Trophoblast cell (in vitro differentiated cells and primary cell): ENCODE measurements around the gene ZKSCAN3.
A peak's percentile ranks its signal among the peaks of the same experiment; 100 is the strongest.

Experiments
- DNase-seq, 2 donors: peaks; one replicate each; pipeline ENCODE4 v3.0.0-alpha.2; 2016
- H2AFZ ChIP-seq: 2 replicates; pipeline ENCODE4 v1.6.1; 2013; ENCODE audit warnings: low read length, moderate library complexity, mild to moderate bottlenecking; ENCODE audit not compliant: insufficient read depth, poor library complexity
- H2AK5ac ChIP-seq: 2 replicates; pipeline ENCODE4 v1.6.1; 2013; ENCODE audit warnings: mild to moderate bottlenecking, low read length
- H2BK120ac ChIP-seq: 2 replicates; pipeline ENCODE4 v1.6.1; 2013; ENCODE audit warnings: low read length, mild to moderate bottlenecking, moderate library complexity; ENCODE audit not compliant: insufficient read depth, poor library complexity
- H2BK12ac ChIP-seq: 2 replicates; pipeline ENCODE4 v1.6.1; 2013; ENCODE audit warnings: mild to moderate bottlenecking, low read length, moderate library complexity
- H2BK5ac ChIP-seq: 2 replicates; pipeline ENCODE4 v1.6.1; 2013; ENCODE audit warnings: low read length, low read depth, moderate library complexity, mild to moderate bottlenecking; ENCODE audit not compliant: poor library complexity
- H3K14ac ChIP-seq: 2 replicates; pipeline ENCODE4 v1.6.1; 2013; ENCODE audit warnings: mild to moderate bottlenecking, low read length
- H3K18ac ChIP-seq: 2 replicates; pipeline ENCODE4 v1.6.1; 2013; ENCODE audit warnings: mild to moderate bottlenecking, low read length
- H3K23ac ChIP-seq: 2 replicates; pipeline ENCODE4 v1.6.1; 2013; ENCODE audit warnings: low read length
- H3K27ac ChIP-seq: 2 replicates; pipeline ENCODE4 v1.5.1; 2013; ENCODE audit warnings: low read depth, mild to moderate bottlenecking, inconsistent platforms, low read length, moderate library complexity
- H3K27me3 ChIP-seq: 2 replicates; pipeline ENCODE4 v1.6.1; 2013; ENCODE audit warnings: inconsistent platforms, mild to moderate bottlenecking, low read length, moderate library complexity; ENCODE audit not compliant: insufficient read depth
- H3K36me3 ChIP-seq, 2 experiments: 1 replicate in 1 of 2; 2 replicates in 1 of 2; pipeline ENCODE4 v1.6.1; 2013; ENCODE audit warnings: low read length in 2 of 2, mild to moderate bottlenecking in 2 of 2, moderate library complexity in 1 of 2; ENCODE audit not compliant: insufficient read depth in 2 of 2, control insufficient read depth in 1 of 2
- H3K4ac ChIP-seq: 2 replicates; pipeline ENCODE4 v1.6.1; 2013; ENCODE audit warnings: low read depth, mild to moderate bottlenecking, low read length, moderate library complexity
- H3K4me1 ChIP-seq, 2 experiments: 1 replicate in 1 of 2; 2 replicates in 1 of 2; pipeline ENCODE4 v1.6.1; 2013; ENCODE audit warnings: low read length in 2 of 2, mild to moderate bottlenecking in 2 of 2, moderate library complexity in 1 of 2; ENCODE audit not compliant: insufficient read depth in 2 of 2, control insufficient read depth in 1 of 2
- H3K4me2 ChIP-seq: 2 replicates; pipeline ENCODE4 v1.6.1; 2013; ENCODE audit warnings: inconsistent platforms, mild to moderate bottlenecking, low read length, moderate library complexity
- H3K4me3 ChIP-seq: 2 replicates; pipeline ENCODE4 v1.5.1; 2013; ENCODE audit warnings: mild to moderate bottlenecking, low read depth, low read length, inconsistent platforms
- H3K79me1 ChIP-seq: one replicate; pipeline ENCODE4 v1.6.1; 2013; ENCODE audit warnings: low read length
- H3K79me2 ChIP-seq: 2 replicates; pipeline ENCODE4 v1.6.1; 2013; ENCODE audit warnings: low read length, mild to moderate bottlenecking; ENCODE audit not compliant: control insufficient read depth, insufficient read depth, poor library complexity
- H3K9ac ChIP-seq: 2 replicates; pipeline ENCODE4 v1.6.1; 2013; ENCODE audit warnings: mild to moderate bottlenecking, low read length
- H3K9me3 ChIP-seq: 2 replicates; pipeline ENCODE4 v1.6.1; 2013; ENCODE audit warnings: low read depth, mild to moderate bottlenecking, control low read depth, inconsistent platforms, low read length; ENCODE audit not compliant: insufficient read depth
- H4K12ac ChIP-seq: 2 replicates; pipeline ENCODE4 v1.6.1; 2013; ENCODE audit warnings: low read depth, mild to moderate bottlenecking, low read length, moderate library complexity
- H4K8ac ChIP-seq: 2 replicates; pipeline ENCODE4 v1.6.1; 2013; ENCODE audit warnings: low read depth, mild to moderate bottlenecking, low read length, moderate library complexity
- H4K91ac ChIP-seq: one replicate; pipeline ENCODE4 v1.6.1; 2013; ENCODE audit warnings: low read depth, mild to moderate bottlenecking, low read length, moderate library complexity
- WGBS: extraction: QIAGEN DNeasy Blood & Tissue Kit; methylation state at CpG from one replicate; pipeline ENCODE4 v1.1.7; 2013; ENCODE audit warnings: missing lambda C conversion rate; ENCODE audit not compliant: insufficient read length, insufficient coverage; ENCODE audit errors: extremely low coverage; 5-methylcytosine and 5-hydroxymethylcytosine counted together

The ZKSCAN3 gene

GRCh38 chr6:28351493-28351925, 1.8 kb downstream of the ZKSCAN3 start:
- Histone ChIP-seq H3K4me3 (no peak overlapping the region), H2AK5ac (no peak overlapping the region), H3K4me1 (peaks cover 0 to 6% of the 10 kb centered on the region in 2 experiments), H3K4ac (no peak overlapping the region), H3K4me2 (no peak overlapping the region), H4K91ac (no peak overlapping the region), H4K8ac (no peak overlapping the region), H4K12ac (no peak overlapping the region), H3K79me2 (peaks cover 4% of the 10 kb centered on the region), H3K14ac (no peak overlapping the region), H3K27ac (no peak overlapping the region), H3K18ac (no peak overlapping the region), H2BK5ac (no peak overlapping the region), H2BK120ac (no peak overlapping the region), H3K79me1 (peaks cover 5% of the 10 kb centered on the region), H3K9ac (no peak overlapping the region), H3K27me3 (no peaks in the 10 kb centered on the region), H3K23ac (no peak overlapping the region), H2BK12ac (no peak overlapping the region), H2AFZ (no peak overlapping the region), H3K36me3 (peaks cover 0 to 5% of the 10 kb centered on the region in 2 experiments), H3K9me3 (peaks cover 3% of the 10 kb centered on the region)
- DNase-seq, result no peak
- 83% methylated on average over 1 of the region's 2 CpGs for WGBS

DNA sequence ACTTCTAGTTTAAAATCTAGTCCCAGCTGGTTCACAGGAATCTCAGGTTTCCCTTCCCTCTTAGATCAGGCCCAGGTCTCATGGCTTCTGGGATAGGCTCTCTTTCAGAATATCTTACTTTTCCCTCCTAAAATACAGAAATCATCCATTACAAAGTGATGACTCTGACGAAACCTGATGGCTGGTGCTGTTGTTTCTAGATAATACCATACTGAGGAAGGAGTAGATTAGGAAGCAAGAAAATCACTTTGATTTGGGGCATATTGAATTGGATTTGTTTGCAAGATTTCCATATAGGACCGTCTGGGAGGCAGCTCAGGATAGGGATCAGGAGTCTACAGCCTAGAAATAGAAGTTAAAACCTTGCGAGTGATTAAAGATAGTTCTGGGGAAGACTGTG, 3.6 kb downstream of the ZKSCAN3 start:
- peaks cover 6% of the 10 kb centered on the region for H3K9me3 ChIP-seq
- H3K79me2 ChIP-seq, result peaks cover 4% of the 10 kb centered on the region
- no peak overlapping the region for H4K12ac ChIP-seq
- H2AK5ac ChIP-seq, result no peak overlapping the region
- no peak overlapping the region for H3K4me2 ChIP-seq
- H3K4me1 ChIP-seq, result peaks cover 0 to 6% of the 10 kb centered on the region in 2 experiments
- H3K4ac ChIP-seq, result no peak overlapping the region
- peaks cover 0 to 7% of the 10 kb centered on the region in 2 experiments for H3K36me3 ChIP-seq
- H3K79me1 ChIP-seq, result peaks cover 5% of the 10 kb centered on the region
- no peak overlapping the region for H2BK5ac ChIP-seq
- no peak for DNase-seq
- H3K14ac ChIP-seq, result no peak overlapping the region
- H4K8ac ChIP-seq, result no peak overlapping the region
- H3K23ac ChIP-seq, result no peak overlapping the region
- H3K9ac ChIP-seq, result no peak overlapping the region
- no peak overlapping the region for H3K27ac ChIP-seq
- H3K4me3 ChIP-seq, result no peak overlapping the region
- no CpG with 5 or more reads among the region's 3 CpGs for WGBS
- H2BK12ac ChIP-seq, result no peak overlapping the region
- no peak overlapping the region for H2AFZ ChIP-seq
- no peak overlapping the region for H2BK120ac ChIP-seq
- H3K27me3 ChIP-seq, result no peaks in the 10 kb centered on the region
- H3K18ac ChIP-seq, result no peak overlapping the region
- H4K91ac ChIP-seq, result no peak overlapping the region

DNA sequence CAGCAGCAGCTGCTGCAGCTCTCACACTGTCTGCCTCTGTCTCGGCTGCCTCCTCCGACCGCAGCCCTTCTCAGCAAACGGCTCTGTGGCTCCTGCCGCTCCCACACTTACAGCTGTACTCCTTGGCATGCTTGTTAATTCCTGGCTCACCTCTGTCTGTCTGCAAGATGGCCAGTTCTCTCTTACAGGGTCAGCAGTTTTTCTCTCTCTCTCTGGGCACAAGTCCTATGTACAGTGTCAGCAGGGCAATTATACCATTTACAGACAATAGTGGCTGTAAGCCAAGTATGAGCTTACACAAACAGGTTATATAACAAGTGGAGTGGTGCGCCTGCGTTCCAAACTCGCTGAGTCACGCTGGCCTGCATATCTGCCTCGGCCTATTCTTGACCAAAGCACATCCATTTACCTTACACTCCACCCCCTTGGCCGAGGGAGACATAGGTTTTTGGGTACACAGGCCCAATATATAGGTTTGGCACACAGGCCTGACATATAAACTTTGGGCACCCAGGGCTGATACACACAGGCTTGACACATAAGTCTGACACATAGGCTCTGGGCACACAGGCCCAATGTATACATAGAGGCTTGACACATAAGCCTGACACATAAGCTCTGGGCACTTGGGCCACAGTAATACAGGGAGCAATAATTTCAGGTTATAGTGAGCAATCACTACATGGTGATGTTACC, 4.4 kb downstream of the ZKSCAN3 start:
- Histone ChIP-seq H2BK120ac (no peak overlapping the region), H2BK12ac (no peak overlapping the region), H2AK5ac (no peak overlapping the region), H3K9me3 (peaks cover 6% of the 10 kb centered on the region), H4K8ac (no peak overlapping the region), H3K9ac (no peak overlapping the region), H3K4ac (no peak overlapping the region), H2BK5ac (no peak overlapping the region), H3K4me3 (no peak overlapping the region), H4K91ac (no peak overlapping the region), H3K4me2 (no peak overlapping the region), H3K23ac (no peak overlapping the region), H2AFZ (no peak overlapping the region), H3K79me2 (peaks cover 4% of the 10 kb centered on the region), H3K27ac (no peak overlapping the region), H3K36me3 (peaks cover 0 to 7% of the 10 kb centered on the region in 2 experiments), H3K27me3 (no peaks in the 10 kb centered on the region), H3K4me1 (peaks cover 0 to 6% of the 10 kb centered on the region in 2 experiments), H3K18ac (no peak overlapping the region), H3K79me1 (peaks cover 5% of the 10 kb centered on the region), H4K12ac (no peak overlapping the region), H3K14ac (no peak overlapping the region)
- WGBS, result no CpG with 5 or more reads among the region's 11 CpGs
- DNase-seq, result peak; percentile 27 to 69

DNA sequence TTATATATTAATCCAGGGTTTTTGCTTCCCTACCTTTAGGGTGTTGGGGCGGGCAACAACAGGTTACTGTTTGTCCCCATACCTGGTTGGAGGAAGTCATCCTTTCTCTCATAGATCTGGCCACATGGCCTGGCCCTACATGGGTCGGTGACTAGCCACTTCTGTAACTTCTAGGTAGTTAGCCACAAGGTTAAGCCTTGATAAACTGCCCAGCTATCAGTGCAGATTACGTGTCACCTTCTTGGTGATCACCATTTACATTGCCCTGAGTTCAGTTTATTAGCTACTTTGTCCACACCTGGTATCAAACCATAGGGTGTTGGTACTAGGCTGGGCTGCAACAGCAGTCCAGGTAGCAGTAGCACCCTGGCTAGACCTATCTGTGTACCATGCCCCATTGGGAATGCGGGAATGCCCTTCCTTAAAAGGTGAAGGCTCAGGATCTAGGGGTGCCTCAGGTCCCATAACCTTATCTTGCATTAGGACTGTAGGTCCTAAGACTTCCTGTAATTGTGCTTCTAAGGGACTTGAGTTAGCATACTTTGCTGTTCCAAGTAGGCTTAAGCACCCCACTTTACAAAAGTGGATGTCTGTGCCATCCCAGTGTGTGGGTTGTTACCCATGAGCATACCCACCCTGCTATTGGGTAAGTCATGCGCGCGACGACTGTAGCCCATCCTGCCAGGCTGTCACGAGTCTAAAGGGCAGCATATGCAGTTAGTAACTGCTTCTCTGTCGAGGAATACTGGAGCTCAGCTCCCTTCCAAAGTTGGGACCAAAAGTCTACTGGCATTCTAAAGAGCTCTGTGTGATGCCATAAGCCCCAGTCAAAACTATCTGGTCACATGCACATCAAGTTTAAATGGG, 5.2 kb downstream of the ZKSCAN3 start:
- peaks cover 0 to 7% of the 10 kb centered on the region in 2 experiments for H3K36me3 ChIP-seq
- H3K9me3 ChIP-seq, result peaks cover 6% of the 10 kb centered on the region
- peaks cover 3% of the 10 kb centered on the region for H3K79me2 ChIP-seq
- no peak overlapping the region for H2BK5ac ChIP-seq
- H3K23ac ChIP-seq, result peak overlapping the region; percentile 88
- H3K14ac ChIP-seq, result no peak overlapping the region
- H4K91ac ChIP-seq, result no peak overlapping the region
- no peak overlapping the region for H3K4me3 ChIP-seq
- H4K12ac ChIP-seq, result no peak overlapping the region
- no peak overlapping the region for H3K4ac ChIP-seq
- no CpG with 5 or more reads among the region's 10 CpGs for WGBS
- H3K27ac ChIP-seq, result no peak overlapping the region
- H2BK120ac ChIP-seq, result no peak overlapping the region
- no peak for DNase-seq
- H2AK5ac ChIP-seq, result no peak overlapping the region
- peaks cover 4% of the 10 kb centered on the region for H3K79me1 ChIP-seq
- peaks cover 0 to 6% of the 10 kb centered on the region in 2 experiments for H3K4me1 ChIP-seq
- no peak overlapping the region for H3K9ac ChIP-seq
- no peak overlapping the region for H4K8ac ChIP-seq
- no peak overlapping the region for H2BK12ac ChIP-seq
- no peak overlapping the region for H3K4me2 ChIP-seq
- no peak overlapping the region for H3K18ac ChIP-seq
- H2AFZ ChIP-seq, result no peak overlapping the region
- H3K27me3 ChIP-seq, result no peaks in the 10 kb centered on the region
